Astrocyte of the hippocampus (primary cell): Measurements from ENCODE around the gene DEFB127.
"Not testable (repeated sequence)": the region's sequence is repeated elsewhere in the genome, so short reads cannot be mapped to it uniquely, and the experiment has no call there.

ENCODE experiments used
- DNase-seq: peaks from one replicate; pipeline ENCODE4 v3.0.0; 2011; ENCODE audit warnings: low read depth, low spot score

DEFB127 gene, protein sequence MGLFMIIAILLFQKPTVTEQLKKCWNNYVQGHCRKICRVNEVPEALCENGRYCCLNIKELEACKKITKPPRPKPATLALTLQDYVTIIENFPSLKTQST

DNA sequence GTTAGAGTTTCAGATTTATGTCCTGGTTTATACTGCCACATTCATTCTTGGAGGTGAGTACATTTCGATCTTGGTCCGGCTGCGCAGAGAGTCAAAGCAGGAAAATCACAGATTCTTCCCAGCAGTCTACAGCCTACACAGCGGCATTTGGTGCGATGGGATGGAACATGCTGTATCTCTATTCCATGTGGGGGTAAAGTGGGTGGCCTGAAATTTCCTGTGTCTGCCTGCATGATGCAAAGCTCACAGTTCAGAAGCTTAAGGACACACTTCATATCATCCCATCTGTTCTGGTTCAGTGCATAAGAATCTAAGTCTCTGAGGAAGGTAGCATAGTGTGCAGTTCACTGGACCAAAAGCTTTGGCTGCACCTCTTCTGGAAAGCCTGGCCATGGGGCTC lies at the start of gene DEFB127:
Gene DEFB127 (plus strand): TSS at position 301 of the 400 bp plus-strand sequence. CDS start 91 bp downstream, at position 392.
- DNase-seq, result no peak

DNA sequence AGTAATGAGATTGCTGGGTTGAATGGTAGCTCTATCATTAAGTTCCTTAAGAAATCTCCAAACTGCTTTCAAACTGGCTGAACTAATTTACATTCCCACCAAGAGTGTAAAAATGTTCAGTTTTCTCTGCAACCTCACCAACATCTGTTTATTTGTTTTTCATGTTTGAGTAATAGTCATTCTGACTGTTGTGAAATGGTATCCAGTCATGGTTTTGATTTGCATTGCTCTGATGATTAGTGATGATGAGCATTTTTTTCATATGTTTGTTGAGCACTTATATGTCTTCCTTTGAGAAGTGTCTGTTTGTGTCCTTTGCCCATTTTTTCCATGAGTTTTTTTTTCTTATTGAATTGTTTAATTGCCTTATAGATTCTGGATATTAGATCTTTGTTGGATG lies 44.9 kb upstream of the DEFB127 start:
- no peak for DNase-seq

DNA sequence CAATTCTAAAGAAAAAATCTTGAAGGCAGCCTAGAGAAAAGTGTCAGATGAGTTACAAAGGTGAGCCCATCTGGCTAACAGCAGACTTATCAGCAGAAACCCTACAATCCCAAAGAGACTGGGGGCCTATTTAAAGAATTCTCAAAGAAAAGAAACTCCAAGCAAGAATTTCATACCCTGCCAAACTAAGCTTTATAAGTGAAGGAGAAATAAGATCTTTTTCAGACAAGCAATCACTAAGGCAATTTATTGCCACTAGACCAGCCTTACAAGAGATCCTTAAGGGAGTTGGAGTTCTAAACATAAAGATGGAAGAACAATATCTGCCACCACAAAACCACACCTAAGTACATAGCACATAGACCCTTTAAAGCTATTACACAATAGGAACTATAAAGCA lies 39.7 kb upstream of the DEFB127 start:
- no peak for DNase-seq

DNA sequence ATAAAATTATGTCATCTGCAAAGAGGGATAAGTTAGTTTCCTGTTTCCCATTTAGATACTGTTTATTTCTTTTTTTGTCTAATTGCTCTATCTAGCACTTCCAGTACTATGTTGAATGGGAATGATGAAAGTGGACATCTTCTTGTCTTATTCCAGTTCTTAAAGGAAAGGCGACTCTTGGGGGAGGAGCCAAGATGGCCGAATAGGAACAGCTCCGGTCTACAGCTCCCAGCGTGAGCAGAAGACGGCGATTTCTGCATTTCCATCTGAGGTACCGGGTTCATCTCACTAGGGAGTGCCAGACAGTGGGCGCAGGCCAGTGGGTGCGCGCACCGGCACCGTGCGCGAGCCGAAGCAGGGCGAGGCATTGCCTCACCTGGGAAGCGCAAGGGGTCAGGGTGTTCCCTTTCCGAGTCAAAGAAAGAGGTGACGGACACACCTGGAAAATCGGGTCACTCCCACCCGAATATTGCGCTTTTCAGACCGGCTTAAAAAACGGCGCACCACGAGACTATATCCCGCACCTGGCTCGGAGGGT lies 27.4 kb upstream of the DEFB127 start:
- not testable (repeated sequence) for DNase-seq

DNA sequence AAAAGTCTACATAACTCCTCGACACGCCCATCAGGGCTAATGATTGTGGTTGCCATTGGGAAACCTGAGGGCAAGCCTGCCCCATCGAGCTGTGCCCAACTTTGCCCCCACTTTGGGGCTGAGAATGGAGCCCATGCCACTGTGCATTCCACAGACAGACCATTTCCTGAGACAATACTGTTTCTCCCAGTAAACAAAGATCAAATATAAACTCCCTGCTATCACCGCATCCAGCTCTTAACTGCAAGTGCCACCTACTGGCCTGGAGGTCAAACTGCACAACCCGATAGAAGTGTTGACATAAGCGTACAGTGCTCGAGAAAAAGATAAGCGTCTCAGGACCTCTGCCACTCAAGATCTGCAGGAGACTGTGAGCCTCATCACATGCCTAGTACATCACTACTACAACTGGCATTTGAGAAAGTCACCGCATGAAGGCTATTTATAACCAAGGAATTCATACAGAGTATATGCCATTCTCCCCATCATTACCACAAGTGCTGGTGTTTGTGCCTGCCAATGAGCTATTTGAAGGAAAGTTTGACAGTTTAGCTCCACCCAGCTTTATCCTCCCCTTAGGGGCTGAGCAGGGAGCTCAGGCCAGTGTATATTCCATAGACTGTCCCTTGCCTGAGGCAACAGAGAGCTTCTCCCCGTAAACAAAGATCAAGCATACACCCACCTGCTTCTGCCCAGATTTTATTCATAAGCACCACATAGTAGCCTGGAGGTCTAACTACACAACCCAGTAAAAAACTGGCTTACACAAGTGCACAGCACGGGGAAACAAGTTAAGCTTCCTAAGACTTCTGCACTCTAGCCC lies 19.4 kb upstream of the DEFB127 start:
- DNase-seq, result no peak

DNA sequence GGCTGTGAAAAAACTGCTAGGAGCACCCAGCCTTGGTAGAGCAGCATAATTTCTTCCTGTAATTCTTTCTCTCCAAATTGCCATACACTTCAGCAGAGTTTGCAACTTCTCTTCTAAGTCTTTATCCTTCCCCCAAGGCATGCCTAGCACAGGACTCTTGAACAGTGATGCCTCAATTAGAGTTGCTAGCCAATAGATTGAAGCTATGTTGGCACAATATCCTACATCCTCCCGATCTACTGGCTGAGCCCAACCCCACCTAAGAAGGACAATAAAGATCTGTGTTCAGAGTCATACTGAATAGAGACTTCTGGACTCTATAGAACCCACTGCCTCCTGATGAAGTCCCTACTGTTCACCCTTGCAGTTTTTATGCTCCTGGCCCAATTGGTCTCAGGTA lies 15.0 kb upstream of the DEFB127 start, which contains the start of gene DEFB126:
Gene DEFB126 (plus strand): TSS at position 301 of the 400 bp plus-strand sequence. CDS start 39 bp downstream, at position 340.
- no peak for DNase-seq

DNA sequence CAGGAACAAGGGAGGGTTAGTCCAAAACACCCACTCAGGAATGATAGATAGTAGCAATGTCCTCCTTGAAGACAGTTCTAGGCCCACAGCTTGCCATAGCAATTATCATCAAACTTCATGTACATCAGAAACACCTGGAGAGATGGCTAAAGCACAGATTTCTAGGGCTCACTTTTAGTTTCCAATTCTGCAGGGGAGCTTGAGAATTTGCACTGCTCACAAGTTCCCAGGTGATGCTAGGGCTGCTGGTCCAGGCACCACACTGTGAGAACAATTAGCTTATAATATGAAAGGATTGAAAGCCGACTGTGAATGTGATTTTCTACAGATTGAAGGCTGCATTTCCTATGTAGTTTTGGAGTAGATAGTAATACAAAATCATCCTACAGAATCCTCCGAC lies 11.4 kb upstream of the DEFB127 start:
- DNase-seq, result no peak

DNA sequence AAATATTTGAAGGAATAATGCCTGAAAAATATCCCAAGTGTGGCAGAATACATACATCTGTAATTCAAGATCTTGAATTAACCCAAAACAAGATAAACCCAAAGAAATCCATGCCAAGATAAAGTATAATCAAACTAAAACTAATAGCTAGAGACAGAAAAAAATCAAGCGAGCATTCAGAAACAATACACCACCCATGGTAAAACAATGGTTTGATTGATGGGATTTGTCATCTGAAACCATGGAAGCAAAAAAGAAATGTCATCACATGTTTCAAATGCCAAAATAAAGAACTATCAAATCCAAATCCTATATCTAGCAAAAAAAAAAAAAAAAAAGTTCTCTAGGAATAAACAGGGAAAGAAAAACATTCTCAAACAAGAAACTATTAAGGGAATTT lies 5.1 kb upstream of the DEFB127 start:
- DNase-seq, result no peak

DNA sequence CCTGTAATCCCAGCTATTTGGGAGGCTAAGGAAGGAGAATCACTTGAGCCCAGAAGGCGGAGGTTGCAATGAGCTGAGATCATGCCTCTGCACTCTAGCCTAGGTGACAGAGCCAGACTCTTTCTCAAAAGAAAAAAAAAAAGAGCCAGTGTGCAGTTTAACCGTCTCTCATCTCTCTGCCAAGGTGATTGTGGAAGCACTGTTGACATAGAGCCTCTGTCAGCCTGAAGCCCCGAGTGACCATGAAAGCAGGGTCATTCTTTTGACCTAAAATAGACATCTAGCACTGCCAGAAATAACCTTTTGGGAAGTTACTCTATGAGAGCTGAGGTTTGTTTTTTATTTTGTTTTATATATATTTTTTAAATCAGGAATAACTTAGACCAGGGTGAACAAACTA lies 7.4 kb downstream of the DEFB127 start:
- DNase-seq, result no peak

DNA sequence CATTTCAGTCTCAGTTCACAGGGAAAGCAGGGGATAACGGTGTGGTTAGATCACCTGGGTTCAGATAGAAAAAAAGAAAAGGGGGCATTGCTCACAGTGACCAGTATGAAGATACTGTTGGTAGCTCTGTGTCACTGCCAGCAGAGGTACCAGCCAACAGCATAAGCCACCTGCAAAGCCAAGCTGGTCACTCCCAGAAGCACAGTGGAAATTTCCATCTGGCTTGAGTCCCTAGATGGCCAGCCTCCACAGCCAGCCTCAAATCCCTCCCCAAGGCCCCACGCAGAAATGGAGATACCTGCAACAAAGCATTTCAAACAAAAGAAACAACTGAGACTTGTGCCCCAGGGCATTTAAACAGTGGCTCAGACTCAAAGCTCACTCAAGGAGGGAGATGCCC lies 11.6 kb downstream of the DEFB127 start:
- no peak for DNase-seq

DNA sequence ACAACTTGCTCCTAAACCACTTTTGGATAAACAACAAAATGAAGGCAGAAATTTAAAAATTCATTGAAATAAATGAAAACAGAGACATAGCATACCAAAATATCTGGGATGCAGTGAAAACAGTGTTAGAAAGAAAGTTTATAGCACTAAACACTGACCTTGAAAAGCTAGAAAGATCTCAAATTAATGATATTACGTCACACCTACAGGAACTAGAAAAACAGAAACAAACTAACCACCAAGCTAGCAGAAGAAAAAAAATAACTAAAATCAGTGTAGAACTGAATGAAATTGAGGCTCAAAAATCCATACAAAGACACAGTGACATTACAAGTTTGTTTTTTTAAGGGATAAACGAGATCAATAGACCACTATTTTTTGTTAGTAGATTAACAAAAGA lies 27.0 kb downstream of the DEFB127 start:
- DNase-seq, result no peak

DNA sequence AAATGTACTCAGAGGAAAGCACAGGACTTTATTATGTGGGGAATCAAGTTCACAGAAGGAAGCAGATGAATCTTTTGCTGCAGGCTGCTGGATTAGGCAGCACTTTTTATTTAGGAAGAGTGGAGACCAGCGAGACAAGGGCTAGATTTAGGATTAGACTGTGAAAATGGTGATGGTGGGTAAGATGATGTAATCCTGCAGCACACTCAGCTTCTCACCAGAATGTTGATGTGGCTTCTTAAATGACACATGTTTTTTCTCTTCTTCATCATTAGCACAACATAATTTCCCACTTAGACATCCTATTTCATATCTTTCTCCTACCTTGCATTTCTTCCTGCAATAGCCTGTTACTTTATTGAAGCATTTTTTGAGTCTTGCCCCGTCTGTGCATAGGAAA lies 30.5 kb downstream of the DEFB127 start:
- no peak for DNase-seq

DNA sequence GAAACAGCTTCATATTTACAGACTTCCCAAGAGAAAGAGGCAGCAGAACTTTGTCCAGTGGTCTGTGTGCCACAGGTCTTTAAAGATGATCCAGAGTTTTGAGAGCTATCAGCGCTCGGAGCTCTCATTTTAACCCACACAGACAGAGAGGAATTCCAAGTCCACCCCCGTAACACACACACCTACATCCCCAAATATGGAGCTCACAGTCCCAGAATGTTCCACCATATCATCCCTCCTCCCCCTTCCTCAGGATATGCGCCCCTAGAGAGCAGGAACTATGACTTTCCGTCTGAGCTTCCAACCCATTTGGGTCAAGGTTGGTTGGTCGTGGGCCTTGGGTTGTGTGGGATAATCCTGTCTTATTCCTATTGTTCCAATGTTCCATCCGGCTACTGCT lies 32.4 kb downstream of the DEFB127 start, which contains the start of gene DEFB128:
Gene DEFB128 (minus strand): TSS at position 101 of the 400 bp plus-strand sequence. CDS start 88 bp downstream, at position 13.
- no peak for DNase-seq

DNA sequence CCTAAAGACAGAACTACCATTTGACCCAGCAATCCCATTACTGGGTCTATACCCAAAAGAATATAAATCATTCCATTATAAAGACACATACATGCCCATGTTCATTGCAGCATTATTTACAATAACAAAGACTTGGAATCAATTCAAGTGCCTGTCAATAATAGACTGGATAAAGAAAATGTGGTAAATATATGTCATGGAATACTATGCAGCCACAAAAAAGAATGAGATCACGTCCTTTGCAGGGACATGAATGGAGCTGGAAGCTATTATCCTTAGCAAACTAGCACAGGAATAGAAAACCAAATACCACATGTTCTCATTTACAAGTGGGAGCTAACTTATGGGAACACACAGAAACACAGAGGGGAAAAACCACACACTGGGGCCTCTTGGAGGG lies 41.0 kb downstream of the DEFB127 start:
- DNase-seq, result no peak

DNA sequence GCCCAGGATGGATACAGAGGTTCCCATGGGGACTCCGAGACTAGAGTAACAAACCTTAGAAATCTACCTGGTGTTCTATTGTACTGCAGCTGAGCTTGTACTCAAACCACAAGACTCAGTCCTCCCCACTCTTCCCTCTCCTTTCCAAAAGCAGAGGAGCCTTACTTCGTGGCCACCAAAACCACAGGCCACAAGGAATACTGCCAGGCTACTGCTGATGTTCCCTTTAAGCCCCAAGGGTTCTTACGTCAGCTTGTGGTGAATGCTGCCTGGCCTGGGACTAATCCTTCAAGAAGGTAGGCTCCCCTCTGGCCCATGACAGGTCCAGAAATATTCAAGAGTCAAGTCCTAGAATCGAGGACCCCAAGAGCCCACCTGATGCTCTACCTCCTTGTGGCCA lies 42.7 kb downstream of the DEFB127 start:
- DNase-seq, result peak; percentile 7

DNA sequence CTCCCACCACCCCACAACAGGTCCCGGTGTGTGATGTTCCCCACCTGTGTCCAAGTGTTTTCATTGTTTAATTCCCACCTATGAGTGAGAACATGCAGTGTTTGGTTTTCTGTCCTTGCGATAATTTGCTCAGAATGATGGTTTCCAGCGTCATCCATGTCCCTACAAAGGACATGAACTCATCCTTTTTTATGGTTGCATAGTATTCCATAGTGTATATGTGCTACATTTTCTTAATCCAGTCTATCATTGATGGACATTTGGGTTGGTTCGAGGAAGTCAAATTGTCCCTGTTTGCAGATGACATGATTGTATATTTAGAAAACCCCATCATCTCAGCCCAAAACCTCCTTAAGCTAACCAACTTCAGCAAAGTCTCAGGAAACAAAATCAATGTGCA lies 46.4 kb downstream of the DEFB127 start:
- DNase-seq, result not testable (repeated sequence)
